Cardiac fibroblast (primary cell): ENCODE data around the gene ZBTB18.
"Not testable (repeated sequence)": the region's sequence is repeated elsewhere in the genome, so short reads cannot be mapped to it uniquely, and the experiment has no call there.

Source experiments
- DNase-seq, 2 donors: peaks; one replicate each; pipeline versions ENCODE4 v3.0.0 to v3.0.0-alpha.2; 2010; ENCODE audit warnings: low read depth in 2 of 2
- H3K4me3 ChIP-seq, 2 donors: replicated peaks in 1 of 2; 1 replicate in 1 of 2; 2 replicates in 1 of 2; pipeline ENCODE4 v1.5.1; 2011; ENCODE audit warnings: low read depth in 2 of 2, low read length in 2 of 2, mild to moderate bottlenecking in 2 of 2, moderate library complexity in 1 of 2
- CTCF ChIP-seq: IDR thresholded peaks from one replicate; pipeline ENCODE4 v1.5.1; 2011; ENCODE audit warnings: low read depth, mild to moderate bottlenecking, low read length, inconsistent platforms

Gene ZBTB18

DNA sequence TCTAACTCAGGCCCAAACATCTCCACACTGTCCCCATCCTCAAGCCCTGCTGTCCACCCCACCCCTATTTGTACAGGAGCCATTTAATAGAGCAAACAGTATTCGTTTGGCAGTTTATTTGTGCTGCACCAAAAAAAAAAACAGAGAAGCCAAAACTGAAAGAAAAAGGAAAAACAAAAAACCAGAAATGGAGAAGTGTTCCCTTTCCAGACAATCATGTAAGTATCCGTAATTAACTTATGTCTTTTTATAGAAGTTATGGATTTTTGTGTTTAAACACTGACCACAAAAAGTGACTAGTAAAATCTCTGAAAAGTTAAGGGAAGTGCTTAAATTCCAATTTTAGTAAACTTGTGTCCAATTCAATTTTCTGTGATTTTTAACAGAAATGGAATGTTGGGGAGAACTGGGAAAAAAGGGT lies 40.4 kb upstream of the ZBTB18 start:
- H3K4me3 ChIP-seq: no peak overlapping the region
- TF ChIP-seq CTCF: no peak
- DNase-seq: no peak

DNA sequence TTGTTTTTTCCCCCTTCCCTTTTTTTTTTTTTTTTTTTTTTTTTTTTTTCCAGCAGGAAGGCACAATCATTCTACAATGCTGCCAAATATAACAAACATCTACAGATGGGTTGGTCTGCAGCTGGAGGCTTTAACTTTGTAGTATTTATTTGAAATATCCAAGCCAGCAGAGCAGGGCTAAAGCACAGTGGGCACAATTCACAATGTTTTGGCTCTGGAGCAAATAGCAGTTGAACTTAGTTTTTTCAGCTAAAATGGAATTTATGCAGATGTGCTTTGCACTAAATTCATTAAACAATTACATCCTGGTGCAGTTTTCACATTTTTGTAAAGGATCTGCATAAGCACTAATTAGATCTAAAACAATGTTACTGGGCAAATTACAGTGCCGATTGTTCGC lies 39.8 kb upstream of the ZBTB18 start:
- H3K4me3 ChIP-seq: no peak overlapping the region
- DNase-seq: peak; percentile 25 to 40
- TF ChIP-seq CTCF: no peak

DNA sequence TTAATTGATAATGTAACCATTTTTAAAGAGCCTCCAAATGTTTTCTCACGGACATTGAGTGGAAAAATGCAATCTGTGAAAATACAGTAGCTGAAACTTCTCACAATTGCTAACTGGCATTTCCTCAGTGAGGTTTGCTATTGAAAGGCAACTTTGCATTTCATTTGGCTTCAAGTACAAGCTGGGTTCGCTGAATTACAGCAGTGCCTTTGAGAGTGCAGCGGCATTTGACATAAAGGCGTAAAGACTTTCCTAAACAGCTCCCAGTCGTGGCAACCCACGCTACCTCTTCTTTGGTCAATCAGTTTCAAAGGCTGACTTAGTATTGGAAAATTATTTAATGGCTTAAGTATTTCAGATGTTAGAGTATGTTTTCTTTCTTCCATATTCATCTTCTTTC lies 39.3 kb upstream of the ZBTB18 start:
- no peak overlapping the region for H3K4me3 ChIP-seq
- TF ChIP-seq CTCF: no peak
- no peak for DNase-seq

DNA sequence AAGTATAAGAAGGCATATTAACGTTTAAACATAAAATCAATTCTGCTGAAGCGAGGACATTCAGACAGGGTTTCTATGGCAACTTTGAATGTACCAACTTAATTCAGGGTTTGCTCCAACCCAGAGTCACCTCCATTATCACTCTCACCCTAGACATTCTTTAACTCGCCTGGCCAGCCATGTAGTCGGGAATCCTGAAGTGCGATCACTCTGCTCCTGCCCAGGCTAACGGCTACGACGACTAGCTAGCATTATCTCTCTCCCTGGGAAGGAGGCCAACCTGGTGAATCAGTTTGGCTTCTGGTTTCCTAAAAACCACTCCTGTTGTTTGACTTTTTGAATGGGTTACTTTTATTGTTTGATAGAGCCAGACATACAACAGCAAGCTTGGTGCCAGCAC lies 38.9 kb upstream of the ZBTB18 start:
- DNase-seq: peak; percentile 71 to 75
- TF ChIP-seq CTCF: no peak
- no peak overlapping the region for H3K4me3 ChIP-seq

DNA sequence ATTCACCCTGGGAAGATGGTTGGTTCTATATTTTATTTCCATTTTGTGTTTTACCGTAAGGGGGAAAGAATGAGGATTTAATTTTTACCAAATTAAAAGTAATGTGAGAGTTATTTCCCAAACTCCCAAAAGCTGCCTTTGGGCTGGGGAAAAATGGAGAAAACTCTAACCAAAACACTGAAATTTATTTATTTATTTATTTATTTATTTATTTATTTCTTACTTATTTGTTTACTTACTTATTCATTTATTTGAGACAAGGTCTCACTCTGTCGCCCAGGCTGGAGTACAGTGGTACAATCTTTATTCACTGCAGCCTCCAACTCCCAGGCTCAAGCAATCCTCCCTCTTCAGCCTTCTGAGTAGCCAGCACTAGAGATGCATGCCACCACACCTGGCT lies 38.0 kb upstream of the ZBTB18 start:
- DNase-seq: no peak
- H3K4me3 ChIP-seq: no peak overlapping the region
- no peak for TF ChIP-seq CTCF

GRCh38 chr1:244014862-244015261 lies 36.2 kb upstream of the ZBTB18 start:
- not testable (repeated sequence) for H3K4me3 ChIP-seq
- peak in 1 of 2 donors; percentile 11 for DNase-seq

GRCh38 chr1:244019982-244020485 lies 31.0 kb upstream of the ZBTB18 start:
- peak in 1 of 2 donors; percentile 27 for DNase-seq
- no peak for TF ChIP-seq CTCF
- H3K4me3 ChIP-seq: no peak overlapping the region
